Brain microvascular endothelial cell (primary cell): Measurements from ENCODE around the gene ZGPAT.

ENCODE experiments used
- DNase-seq: peaks from one replicate; pipeline ENCODE4 v3.0.0-alpha.2; 2020
- H3K27ac ChIP-seq: fragments of 250-450 bp; sonication (Bioruptor Pico); 2 replicates; pipeline ENCODE4 v1.5.1; 2020; ENCODE audit warnings: mild to moderate bottlenecking, moderate library complexity
- H3K27me3 ChIP-seq: fragments of 250-450 bp; sonication (Bioruptor Pico); replicated peaks from 2 replicates; pipeline ENCODE4 v1.5.1; 2020; ENCODE audit warnings: mild to moderate bottlenecking
- H3K36me3 ChIP-seq: fragments of 250-450 bp; sonication (Bioruptor Pico); replicated peaks from 2 replicates; pipeline ENCODE4 v1.5.1; 2020; ENCODE audit warnings: mild to moderate bottlenecking
- H3K4me3 ChIP-seq: 2 replicates; pipeline ENCODE4 v1.5.1; 2011; ENCODE audit warnings: low read depth, mild to moderate bottlenecking, control low read depth, low read length, moderate library complexity
- in situ Hi-C: cut with HindIII; loops from 2 replicates; pipeline ENCODE4 v1.10.0; 2017; ENCODE audit warnings: low sequenced_read_pairs, low pct_ligation_motif_present
- TF ChIP-seq, protein P1 (sequence below): IDR thresholded peaks from 2 replicates; pipeline ENCODE4 v1.5.1; 2011; ENCODE audit warnings: low read depth, mild to moderate bottlenecking, moderate library complexity, low read length, control low read depth, inconsistent platforms; ENCODE audit errors: missing control alignments

Gene ZGPAT

DNA sequence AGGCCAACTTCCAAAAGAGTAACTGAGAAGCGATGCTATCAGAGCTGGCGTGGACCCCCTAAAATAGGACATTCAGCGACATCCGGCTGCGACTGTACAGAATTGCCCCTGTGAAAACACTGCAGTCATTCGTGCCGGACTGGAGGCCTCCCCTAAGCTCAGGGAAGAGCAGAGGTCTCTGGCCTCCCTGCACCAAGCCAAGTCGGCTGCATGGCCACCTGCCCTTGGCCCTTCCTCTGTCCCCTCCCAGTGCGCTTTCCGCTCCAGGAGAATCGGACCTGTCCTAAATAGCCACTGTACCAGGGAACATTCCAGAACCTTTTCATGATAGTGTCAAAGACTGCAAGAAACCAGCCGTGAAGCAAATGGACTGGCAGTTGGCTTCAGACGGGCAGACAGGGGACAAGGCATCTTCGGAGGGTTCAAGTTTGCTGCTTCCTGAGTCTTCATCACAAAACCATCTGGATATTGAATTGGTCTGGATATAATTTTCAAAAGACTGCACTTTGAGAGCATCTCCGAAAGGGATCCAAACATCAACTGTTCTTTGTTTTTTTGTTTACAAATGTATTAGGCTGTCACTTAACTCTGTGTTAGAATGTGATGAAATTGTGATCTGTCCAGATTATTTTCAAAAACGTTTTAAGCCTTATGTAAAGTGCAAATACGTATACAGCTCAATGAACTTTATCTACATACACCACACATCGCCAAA is 48.3 kb downstream of the ZGPAT start:
- TF ChIP-seq, protein P1, sequence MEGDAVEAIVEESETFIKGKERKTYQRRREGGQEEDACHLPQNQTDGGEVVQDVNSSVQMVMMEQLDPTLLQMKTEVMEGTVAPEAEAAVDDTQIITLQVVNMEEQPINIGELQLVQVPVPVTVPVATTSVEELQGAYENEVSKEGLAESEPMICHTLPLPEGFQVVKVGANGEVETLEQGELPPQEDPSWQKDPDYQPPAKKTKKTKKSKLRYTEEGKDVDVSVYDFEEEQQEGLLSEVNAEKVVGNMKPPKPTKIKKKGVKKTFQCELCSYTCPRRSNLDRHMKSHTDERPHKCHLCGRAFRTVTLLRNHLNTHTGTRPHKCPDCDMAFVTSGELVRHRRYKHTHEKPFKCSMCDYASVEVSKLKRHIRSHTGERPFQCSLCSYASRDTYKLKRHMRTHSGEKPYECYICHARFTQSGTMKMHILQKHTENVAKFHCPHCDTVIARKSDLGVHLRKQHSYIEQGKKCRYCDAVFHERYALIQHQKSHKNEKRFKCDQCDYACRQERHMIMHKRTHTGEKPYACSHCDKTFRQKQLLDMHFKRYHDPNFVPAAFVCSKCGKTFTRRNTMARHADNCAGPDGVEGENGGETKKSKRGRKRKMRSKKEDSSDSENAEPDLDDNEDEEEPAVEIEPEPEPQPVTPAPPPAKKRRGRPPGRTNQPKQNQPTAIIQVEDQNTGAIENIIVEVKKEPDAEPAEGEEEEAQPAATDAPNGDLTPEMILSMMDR, result no peak
- no peak for DNase-seq
- in situ Hi-C loops, result no loop called here
- no peaks in the 10 kb centered on the region for H3K36me3 ChIP-seq
- H3K27ac ChIP-seq, result no peak overlapping the region
- no peak overlapping the region for H3K4me3 ChIP-seq
- H3K27me3 ChIP-seq, result no peaks in the 10 kb centered on the region

DNA sequence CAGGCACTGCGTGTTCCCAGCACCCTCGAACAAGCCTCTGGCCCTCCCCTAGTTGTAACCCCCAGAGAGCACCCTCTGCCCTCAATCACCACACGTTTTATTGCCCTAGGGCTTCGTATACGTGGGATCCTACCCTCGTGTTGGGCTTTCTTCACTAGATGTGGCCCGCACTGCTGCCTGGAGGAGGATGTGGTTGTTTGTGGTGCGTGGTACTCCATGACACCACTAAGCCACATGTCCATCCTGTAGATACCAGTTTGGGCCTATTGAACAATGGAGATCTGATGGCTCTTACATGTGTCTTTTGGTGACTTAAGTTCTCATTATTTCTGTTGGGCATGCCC is 48.8 kb downstream of the ZGPAT start:
- Histone ChIP-seq H3K27me3 (no peaks in the 10 kb centered on the region), H3K36me3 (no peaks in the 10 kb centered on the region), H3K4me3 (no peak overlapping the region), H3K27ac (no peak overlapping the region)
- no peak for DNase-seq
- in situ Hi-C loops, result no loop called here
- TF ChIP-seq, protein P1, result no peak

DNA sequence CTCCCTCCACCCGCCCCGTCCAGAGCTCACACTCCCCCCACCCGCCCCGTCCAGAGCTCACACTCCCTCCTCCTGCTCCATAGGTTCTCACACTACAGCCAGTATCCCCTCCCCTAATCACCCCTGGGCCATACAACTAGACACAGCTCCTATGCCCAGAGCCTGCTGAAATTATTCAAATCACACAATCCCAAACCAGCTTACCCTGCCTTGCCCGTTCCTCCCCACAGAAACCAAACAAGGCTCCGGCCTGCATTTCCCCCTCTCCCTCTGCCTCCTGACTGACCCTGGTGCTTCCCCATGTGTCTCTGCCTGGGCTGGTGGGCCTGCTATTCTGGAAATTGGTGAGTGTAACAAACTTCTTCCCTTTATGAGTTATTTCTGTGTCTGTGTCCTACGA is 50.3 kb downstream of the ZGPAT start:
- Histone ChIP-seq H3K27ac (no peak overlapping the region), H3K4me3 (no peak overlapping the region), H3K36me3 (no peaks in the 10 kb centered on the region), H3K27me3 (no peaks in the 10 kb centered on the region)
- in situ Hi-C loops, result no loop called here
- TF ChIP-seq, protein P1, result no peak
- no peak for DNase-seq

- no peak overlapping the region for H3K27ac ChIP-seq
- TF ChIP-seq, protein P1, result no peak
- in situ Hi-C loops, result no loop called here
These were observed 51.6 kb downstream of the ZGPAT start for GRCh38 chr20:63759377-63759901.

DNA sequence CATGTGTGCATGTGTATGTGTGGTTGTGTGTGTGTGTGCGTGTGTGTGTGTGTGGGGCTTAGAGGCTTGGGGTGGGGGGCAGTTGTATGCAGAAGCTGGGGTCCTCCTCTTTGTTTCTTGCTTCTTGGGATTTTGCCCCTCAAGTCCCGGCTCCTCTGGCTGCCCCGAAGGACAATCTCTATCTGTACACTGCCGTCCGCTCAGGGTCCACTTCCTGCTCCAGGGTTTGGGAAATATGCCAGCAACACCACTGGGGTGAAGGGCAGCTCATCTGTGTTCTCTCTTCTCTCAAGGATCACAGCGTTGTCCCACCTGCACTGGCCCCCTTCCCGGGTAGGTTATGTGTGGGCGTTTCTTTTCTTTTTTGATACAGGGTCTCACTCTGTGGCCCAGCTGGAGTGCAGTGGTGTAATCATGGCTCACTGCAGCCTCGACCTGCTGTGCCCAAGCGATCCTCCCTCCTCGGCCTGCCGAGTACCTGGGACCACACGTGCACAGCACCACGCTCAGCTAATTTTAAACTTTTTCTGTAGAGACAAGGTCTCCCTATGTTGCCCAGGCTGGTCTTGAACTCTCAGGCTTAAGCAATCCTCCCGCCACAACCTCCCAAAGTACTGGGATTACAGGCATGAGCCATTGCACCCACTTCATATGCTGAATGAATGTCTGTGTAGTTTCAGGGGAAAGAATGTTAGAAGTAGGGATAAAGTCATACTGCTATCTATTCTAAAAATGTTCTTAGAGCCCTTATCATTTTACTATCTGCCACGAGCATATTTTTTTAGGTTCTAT is 57.4 kb downstream of the ZGPAT start:
- in situ Hi-C loops, result no loop called here
- no peaks in the 10 kb centered on the region for H3K27me3 ChIP-seq
- no peaks in the 10 kb centered on the region for H3K36me3 ChIP-seq
- H3K4me3 ChIP-seq, result no peak overlapping the region
- no peak for DNase-seq
- H3K27ac ChIP-seq, result no peak overlapping the region
- TF ChIP-seq, protein P1, result no peak

More at GRCh38 chr20:63759377-63759901, 51.6 kb downstream of the ZGPAT start:
- Histone ChIP-seq H3K4me3 (no peak overlapping the region), H3K36me3 (no peaks in the 10 kb centered on the region), H3K27me3 (no peaks in the 10 kb centered on the region)
- DNase-seq, result no peak
